ENCODE measurements around the gene UBAP1.
"Not testable (repeated sequence)": the region's sequence is repeated elsewhere in the genome, so short reads cannot be mapped to it uniquely, and the experiment has no call there.

The UBAP1 gene

DNA sequence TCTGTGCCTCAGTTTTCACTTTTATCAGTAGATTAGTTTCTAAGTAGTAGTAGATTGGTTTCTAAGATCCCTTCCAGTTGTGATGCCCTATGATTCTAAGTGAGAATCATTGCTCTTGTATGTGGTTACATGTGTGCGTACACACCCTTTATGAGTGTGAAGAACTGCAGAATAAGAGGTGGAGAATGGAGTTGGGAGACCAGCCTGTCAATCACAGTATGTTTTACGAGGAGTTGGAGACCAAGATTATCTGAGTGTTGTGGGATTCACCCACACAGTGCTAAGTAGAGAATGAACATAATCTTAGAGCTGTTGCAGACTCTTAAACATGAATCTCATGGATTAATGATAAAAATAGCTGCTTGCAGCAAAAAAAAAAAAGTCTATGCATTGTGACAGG lies 112.6 kb downstream of the UBAP1 start:
- Mint-ChIP-seq H3K9me3 (no peaks in the 10 kb centered on the region), H3K36me3 (ENCODE audit: low read depth) (peaks cover 10% of the 10 kb centered on the region), H3K27me3 (no peaks in the 10 kb centered on the region), H3K4me1 (ENCODE audit: low read depth) (no peaks in the 10 kb centered on the region), H3K27ac (no peak overlapping the region), H3K4me3 (no peak overlapping the region)
- no peak for DNase-seq

DNA sequence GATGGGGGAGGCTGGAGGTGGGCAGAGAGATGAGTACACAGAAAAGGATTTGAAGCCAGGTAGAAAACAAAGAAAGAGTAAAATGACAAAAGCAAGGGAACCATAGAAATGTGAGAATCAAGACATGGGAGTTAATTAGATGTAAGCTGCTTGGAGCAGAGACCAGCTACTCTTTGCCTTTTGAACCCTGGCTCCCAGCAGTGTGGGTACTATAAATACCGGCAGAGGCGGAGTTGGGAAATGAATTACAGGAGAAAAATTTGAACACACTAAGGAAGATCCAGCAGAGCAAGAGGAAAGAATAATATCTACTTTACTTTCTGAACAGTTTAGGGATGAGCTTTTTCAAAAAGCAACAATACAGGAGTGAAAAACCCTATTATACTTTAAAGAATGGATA lies 113.7 kb downstream of the UBAP1 start:
- H3K27ac Mint-ChIP-seq, result no peak overlapping the region
- no peak overlapping the region for H3K4me3 Mint-ChIP-seq
- H3K9me3 Mint-ChIP-seq, result no peaks in the 10 kb centered on the region
- H3K36me3 Mint-ChIP-seq (ENCODE audit: low read depth), result peaks cover 4% of the 10 kb centered on the region
- H3K27me3 Mint-ChIP-seq, result no peaks in the 10 kb centered on the region
- DNase-seq, result no peak
- H3K4me1 Mint-ChIP-seq (ENCODE audit: low read depth), result no peaks in the 10 kb centered on the region

DNA sequence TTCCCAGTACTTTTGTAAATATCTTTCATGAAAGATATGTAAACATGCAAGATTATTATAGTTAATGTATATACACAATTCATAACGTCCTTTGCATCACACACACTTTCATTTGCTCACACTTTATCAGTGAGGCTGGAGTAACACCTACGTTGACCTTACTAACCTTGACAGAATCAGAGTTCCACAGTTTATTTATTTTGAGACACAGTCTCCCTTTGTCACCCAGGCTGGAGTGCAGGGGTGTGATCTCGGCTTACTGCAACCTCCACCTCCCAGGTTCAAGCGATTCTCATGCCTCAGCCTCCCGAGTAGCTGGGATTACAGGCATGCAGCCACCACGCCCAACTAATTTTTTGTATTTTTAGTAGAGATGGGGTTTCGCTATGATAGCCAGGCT lies 122.2 kb downstream of the UBAP1 start:
- H3K4me1 Mint-ChIP-seq (ENCODE audit: low read depth); H3K27me3 Mint-ChIP-seq: not testable (repeated sequence)

More for the DNA sequence above, 122.2 kb downstream of the UBAP1 start:
- not testable (repeated sequence) for H3K4me3 Mint-ChIP-seq; DNase-seq; H3K27ac Mint-ChIP-seq; H3K36me3 Mint-ChIP-seq (ENCODE audit: low read depth); H3K9me3 Mint-ChIP-seq
